Keratinocyte (primary cell): ENCODE measurements around the gene C16orf92.
A peak's percentile ranks its signal among the peaks of the same experiment; 100 is the strongest.

Experiments
- EZH2 ChIP-seq: IDR thresholded peaks from one replicate; pipeline ENCODE4 v1.6.1; 2012; ENCODE audit warnings: inconsistent platforms, mild to moderate bottlenecking, low read length, moderate library complexity
- TF ChIP-seq, protein P1 (sequence below), 3 experiments: IDR thresholded peaks in 1 of 3; conservative IDR thresholded peaks in 1 of 3; optimal IDR thresholded peaks in 1 of 3; 2 replicates in 2 of 3; 3 replicates in 1 of 3; pipeline versions ENCODE3 to v1.5.1; 2011; ENCODE audit warnings: low read length in 3 of 3, mild to moderate bottlenecking in 3 of 3, moderate library complexity in 2 of 3, control low read depth in 1 of 3, inconsistent platforms in 1 of 3; ENCODE audit not compliant: insufficient read depth in 2 of 3; ENCODE audit errors: extremely low read depth in 1 of 3

DNA sequence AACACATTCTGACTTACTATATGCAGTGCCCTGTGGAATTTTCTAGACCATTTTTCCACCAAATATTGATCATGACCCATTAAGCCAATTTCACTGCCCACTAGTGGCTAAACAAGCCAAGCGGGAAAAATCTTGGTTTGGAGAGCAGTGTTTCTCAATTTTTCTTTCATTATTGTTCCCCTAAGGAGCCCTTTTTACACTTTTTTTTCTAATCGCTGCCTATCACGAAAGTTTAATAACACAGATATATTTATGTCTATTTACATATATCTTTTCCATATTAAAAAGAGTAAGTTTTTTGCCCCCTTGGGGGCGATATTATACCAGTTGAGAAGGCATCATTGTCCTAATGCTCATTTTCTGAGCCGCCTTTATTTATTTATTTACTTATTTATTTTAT is 18.8 kb downstream of the C16orf92 start:
- TF ChIP-seq, protein P1, sequence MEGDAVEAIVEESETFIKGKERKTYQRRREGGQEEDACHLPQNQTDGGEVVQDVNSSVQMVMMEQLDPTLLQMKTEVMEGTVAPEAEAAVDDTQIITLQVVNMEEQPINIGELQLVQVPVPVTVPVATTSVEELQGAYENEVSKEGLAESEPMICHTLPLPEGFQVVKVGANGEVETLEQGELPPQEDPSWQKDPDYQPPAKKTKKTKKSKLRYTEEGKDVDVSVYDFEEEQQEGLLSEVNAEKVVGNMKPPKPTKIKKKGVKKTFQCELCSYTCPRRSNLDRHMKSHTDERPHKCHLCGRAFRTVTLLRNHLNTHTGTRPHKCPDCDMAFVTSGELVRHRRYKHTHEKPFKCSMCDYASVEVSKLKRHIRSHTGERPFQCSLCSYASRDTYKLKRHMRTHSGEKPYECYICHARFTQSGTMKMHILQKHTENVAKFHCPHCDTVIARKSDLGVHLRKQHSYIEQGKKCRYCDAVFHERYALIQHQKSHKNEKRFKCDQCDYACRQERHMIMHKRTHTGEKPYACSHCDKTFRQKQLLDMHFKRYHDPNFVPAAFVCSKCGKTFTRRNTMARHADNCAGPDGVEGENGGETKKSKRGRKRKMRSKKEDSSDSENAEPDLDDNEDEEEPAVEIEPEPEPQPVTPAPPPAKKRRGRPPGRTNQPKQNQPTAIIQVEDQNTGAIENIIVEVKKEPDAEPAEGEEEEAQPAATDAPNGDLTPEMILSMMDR (optimal IDR thresholded peaks at IDR 0.05 in 1 of 3, IDR thresholded peaks at IDR 0.05 in 1 of 3, conservative IDR thresholded peaks at IDR 0.05 in 1 of 3; ENCODE audit: extremely low read depth in 1 of 3, insufficient read depth in 2 of 3, low read length in 3 of 3) = peak in 2 of 3 experiments; percentile 21 to 35
- TF ChIP-seq EZH2 = no peak
